Liver (tissue), 3 donors: ENCODE measurements around the gene NDUFS5.

ENCODE experiments used
- CTCF ChIP-seq: fragments of 150-350 bp; IDR thresholded peaks from 2 replicates; pipeline ENCODE4 v1.5.1; 2017; ENCODE audit warnings: improper control_type of control experiment, low read depth, low read length; ENCODE audit not compliant: missing input control
- EGR1 ChIP-seq, 2 donors: IDR thresholded peaks; 2 replicates each; pipeline ENCODE4 v1.6.1; 2016 to 2018; ENCODE audit warnings: antibody characterized with exemption in 2 of 2, low read depth in 2 of 2
- FOXA1 ChIP-seq: IDR thresholded peaks from 2 replicates; pipeline ENCODE4 v1.6.1; 2016; ENCODE audit warnings: antibody characterized with exemption
- GABPA ChIP-seq, 2 donors: IDR thresholded peaks in 1 of 2; conservative IDR thresholded peaks in 1 of 2; 2 replicates each; pipeline ENCODE4 v1.6.1; 2016; ENCODE audit warnings: antibody characterized with exemption in 2 of 2, mild to moderate bottlenecking in 1 of 2, moderate library complexity in 1 of 2
- HNF4G ChIP-seq: IDR thresholded peaks from 2 replicates; pipeline ENCODE4 v1.6.1; 2016; ENCODE audit warnings: antibody characterized with exemption
- JUND ChIP-seq, 2 donors: IDR thresholded peaks; 2 replicates each; pipeline ENCODE4 v1.6.1; 2016; ENCODE audit warnings: antibody characterized with exemption in 2 of 2
- MAX ChIP-seq: IDR thresholded peaks from 2 replicates; pipeline ENCODE4 v1.6.1; 2016; ENCODE audit warnings: antibody characterized with exemption
- NR2F2 ChIP-seq: IDR thresholded peaks from 2 replicates; pipeline ENCODE4 v1.6.1; 2016; ENCODE audit warnings: antibody characterized with exemption
- RAD21 ChIP-seq, 2 donors: IDR thresholded peaks; 2 replicates each; pipeline ENCODE4 v1.6.1; 2016; ENCODE audit warnings: antibody characterized with exemption in 2 of 2, mild to moderate bottlenecking in 2 of 2
- REST ChIP-seq: IDR thresholded peaks from 2 replicates; pipeline ENCODE4 v1.6.1; 2016; ENCODE audit warnings: antibody characterized with exemption, mild to moderate bottlenecking
- RXRA ChIP-seq, 2 donors: IDR thresholded peaks; 2 replicates each; pipeline ENCODE4 v1.6.1; 2017 to 2018; ENCODE audit warnings: antibody characterized with exemption in 2 of 2, mild to moderate bottlenecking in 1 of 2
- TAF1 ChIP-seq: conservative IDR thresholded peaks from 2 replicates; pipeline ENCODE4 v1.6.1; 2016; ENCODE audit warnings: antibody characterized with exemption, mild to moderate bottlenecking
- YY1 ChIP-seq: IDR thresholded peaks from 2 replicates; pipeline ENCODE4 v1.6.1; 2016; ENCODE audit warnings: antibody characterized with exemption, mild to moderate bottlenecking
- TF ChIP-seq, protein P1 (sequence below): IDR thresholded peaks from 2 replicates; pipeline ENCODE4 v1.6.1; 2016; ENCODE audit warnings: antibody characterized with exemption
- donor health status: healthy.
- donor health status: healthy.

DNA sequence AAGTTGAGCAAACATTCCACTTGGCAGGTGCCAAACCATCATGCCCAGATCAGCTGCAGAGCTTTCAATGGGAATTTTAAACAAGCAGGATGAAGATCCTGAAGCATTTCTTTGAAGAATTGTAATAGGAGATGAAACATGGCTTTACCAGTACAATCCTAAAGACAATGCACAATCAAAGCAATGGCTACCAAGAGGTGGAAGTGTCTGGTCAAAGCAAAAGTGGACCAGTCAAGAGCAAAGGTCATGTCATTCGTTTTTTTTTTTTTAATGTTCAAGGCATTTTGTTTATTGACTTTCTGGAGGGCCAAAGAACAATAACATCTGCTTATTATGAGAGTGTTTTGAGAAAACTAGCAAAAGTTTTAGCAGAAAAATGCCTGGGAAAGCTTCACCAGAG is 3.0 kb upstream of the NDUFS5 start:
- TF ChIP-seq TAF1 (no peak), CTCF (no peak), REST (no peak), YY1 (no peak), HNF4G (no peak), EGR1 (IDR thresholded peaks at IDR 0.05; ENCODE audit: low read depth in 2 of 2) (no peak), MAX (no peak), FOXA1 (no peak), JUND (IDR thresholded peaks at IDR 0.05) (no peak), RAD21 (IDR thresholded peaks at IDR 0.05) (no peak), GABPA (IDR thresholded peaks at IDR 0.05 in 1 of 2, conservative IDR thresholded peaks at IDR 0.05 in 1 of 2) (no peak), RXRA (IDR thresholded peaks at IDR 0.05) (no peak), NR2F2 (no peak)
- TF ChIP-seq, protein P1, sequence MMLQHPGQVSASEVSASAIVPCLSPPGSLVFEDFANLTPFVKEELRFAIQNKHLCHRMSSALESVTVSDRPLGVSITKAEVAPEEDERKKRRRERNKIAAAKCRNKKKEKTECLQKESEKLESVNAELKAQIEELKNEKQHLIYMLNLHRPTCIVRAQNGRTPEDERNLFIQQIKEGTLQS, result no peak
